ENCODE measurements around the gene ANXA11. TPM values are rescaled to one million over a fixed set of nuclear protein-coding genes. Genes with fewer than 3 reads are reported as not detected.
A peak's percentile ranks its signal among the peaks of the same experiment; 100 is the strongest.

ANXA11 gene
- polyA plus RNA-seq, 2 of the 4 experiments (the other 2 are of a cell fraction) = 92.6 to 119 TPM

GRCh38 chr10:80200687-80201086, 4.7 kb downstream of the ANXA11 start:
- H3K4me2 ChIP-seq = peak overlapping the region; percentile 53; the same call in 1 of the 3 replicates
- CTCF ChIA-PET = interaction anchor here (0.8 to 5.3 kb wide), 6 partner anchors 10 to 57 kb away, joined by 3 to 41 read pairs (median 6); no protein-coding TSS in a partner anchor
- 0 out of 6 replicates have a peak overlapping the region, but pooled peaks of 1 of the 2 experiments have one; percentile 13 for H3K27ac ChIP-seq
- FAIRE-seq (no peak), ATAC-seq (no peak), DNase-seq (ENCODE audit: low read depth in 1 of 2, low spot score in 1 of 2) (no peak)
- TF ChIP-seq MAFK (IDR thresholded peaks at IDR 0.05; ENCODE audit: partially characterized antibody) (no peak), POLR2A (IDR thresholded peaks at IDR 0.05; ENCODE audit: low read length) (no peak), ZC3H11A (IDR thresholded peaks at IDR 0.05) (no peak), CEBPB (IDR thresholded peaks at IDR 0.05) (no peak), HMGXB4 (CRISPR knock-in tag; IDR thresholded peaks at IDR 0.05; ENCODE audit: borderline replicate concordance) (no peak), JUNB (IDR thresholded peaks at IDR 0.05) (no peak), MAX (IDR thresholded peaks at IDR 0.05) (no peak), TFCP2L1 (CRISPR knock-in tag; IDR thresholded peaks at IDR 0.05) (no peak), ZFP36 (IDR thresholded peaks at IDR 0.05; ENCODE audit: borderline replicate concordance, partially characterized antibody) (no peak), HEYL (CRISPR knock-in tag; IDR thresholded peaks at IDR 0.05) (no peak), FOXS1 (CRISPR knock-in tag; IDR thresholded peaks at IDR 0.05) (no peak), RNF2 (IDR thresholded peaks at IDR 0.05; ENCODE audit: borderline replicate concordance, low read depth) (no peak), CBX8 (IDR thresholded peaks at IDR 0.05) (no peak), REST (IDR thresholded peaks at IDR 0.05) (no peak), CTCF (IDR thresholded peaks at IDR 0.05) (no peak), ELK1 (IDR thresholded peaks at IDR 0.05; ENCODE audit: low read depth, low read length) (no peak), HES2 (IDR thresholded peaks at IDR 0.05) (no peak), JUN (IDR thresholded peaks at IDR 0.05) (no peak), FOSB (CRISPR knock-in tag; IDR thresholded peaks at IDR 0.05) (no peak), FOSL2 (IDR thresholded peaks at IDR 0.05) (no peak), FOSL2 (CRISPR knock-in tag; IDR thresholded peaks at IDR 0.05) (no peak)
- H3K4me3 ChIP-seq = no peak overlapping the region
- POLR2A ChIA-PET = no interaction called here
- 85% methylated on average over 10 of the region's 10 CpGs for WGBS (ENCODE audit: missing lambda C conversion rate)
- H3K9me3 ChIP-seq = no peaks in the 10 kb centered on the region
- H3K4me1 ChIP-seq = peaks cover 84% of the 10 kb centered on the region

All from A549 (cell line).